Uterus (tissue), 2 donors: ENCODE data around the gene MYNN.
"Not testable (repeated sequence)": the region's sequence is repeated elsewhere in the genome, so short reads cannot be mapped to it uniquely, and the experiment has no call there.

Experiments used
- CTCF ChIP-seq, 4 experiments: fragments of 200-600 bp in 2 of 4; fragments of 450-650 bp in 2 of 4; sonication (generic) in 2 of 4; IDR thresholded peaks; one replicate each; pipeline ENCODE4 v1.5.1; 2016 to 2019; ENCODE audit warnings: antibody characterized with exemption in 4 of 4, mild to moderate bottlenecking in 2 of 4, moderate library complexity in 1 of 4
- POLR2A ChIP-seq, 2 donors: fragments of 450-650 bp; IDR thresholded peaks; one replicate each; pipeline ENCODE4 v1.6.1; 2016; ENCODE audit warnings: antibody characterized with exemption in 2 of 2, mild to moderate bottlenecking in 1 of 2, moderate library complexity in 1 of 2

GRCh38 chr3:169731857-169732256, 41.3 kb upstream of the MYNN start:
- not testable (repeated sequence) for TF ChIP-seq CTCF, POLR2A (IDR thresholded peaks at IDR 0.05)
